Adrenal gland (tissue), 12 donors: ENCODE results near the gene HSF4. TPM values are rescaled to one million over a fixed set of nuclear protein-coding genes. Genes with fewer than 3 reads are reported as not detected.
A peak's percentile ranks its signal among the peaks of the same experiment; 100 is the strongest.

ENCODE experiments used
- DNase-seq, 7 donors: peaks; one replicate each; pipeline ENCODE4 v3.0.0-alpha.2; 2019 to 2020
- H3K27ac ChIP-seq, 5 donors: fragments of 200-600 bp; sonication (generic) in 4 of 5; 1 replicate in 3 of 5; 2 replicates in 2 of 5; pipeline versions ENCODE4 v1.5.1 to v1.8.0; 2016 to 2020; ENCODE audit warnings: mild to moderate bottlenecking in 1 of 5
- H3K27me3 ChIP-seq: fragments of 200-600 bp; 2 replicates; pipeline ENCODE4 v1.8.0; 2021
- H3K36me3 ChIP-seq, 2 donors: fragments of 200-600 bp; replicated peaks in 1 of 2; 1 replicate in 1 of 2; 2 replicates in 1 of 2; pipeline versions ENCODE4 v1.5.1 to v1.8.0; 2018 to 2022
- H3K4me1 ChIP-seq, 2 donors: fragments of 200-600 bp; replicated peaks in 1 of 2; 1 replicate in 1 of 2; 2 replicates in 1 of 2; pipeline versions ENCODE4 v1.5.1 to v1.8.0; 2018 to 2021
- H3K4me3 ChIP-seq, 4 donors: fragments of 200-600 bp; sonication (generic) in 3 of 4; one replicate each; pipeline ENCODE4 v1.5.1; 2016 to 2018
- H3K9me3 ChIP-seq, 3 donors: fragments of 200-600 bp; sonication (generic) in 1 of 3; replicated peaks in 1 of 3; 1 replicate in 2 of 3; 2 replicates in 1 of 3; pipeline versions ENCODE4 v1.5.1 to v1.8.0; 2016 to 2021
- CTCF ChIP-seq, 6 experiments: fragments of 450-650 bp in 4 of 6; fragments of 200-600 bp in 2 of 6; sonication (generic) in 1 of 6; IDR thresholded peaks; 1 replicate in 5 of 6; 2 replicates in 1 of 6; pipeline versions ENCODE4 v1.5.1 to v1.8.0; 2016 to 2021; ENCODE audit warnings: antibody characterized with exemption in 6 of 6, mild to moderate bottlenecking in 2 of 6, moderate library complexity in 1 of 6
- POLR2A ChIP-seq, 2 donors: fragments of 450-650 bp; IDR thresholded peaks; one replicate each; pipeline ENCODE4 v1.6.1; 2017; ENCODE audit warnings: antibody characterized with exemption in 2 of 2, mild to moderate bottlenecking in 2 of 2, moderate library complexity in 1 of 2
- WGBS, 4 donors: extraction: QIAGEN DNeasy Blood & Tissue Kit in 2 of 4; methylation state at CpG; one replicate each; pipeline versions ENCODE4 v1.1.5 to v1.1.7; 2013 to 2017; 5-methylcytosine and 5-hydroxymethylcytosine counted together
- intact Hi-C, 2 donors: fragments of 100-400 bp; cut with DNase I; formaldehyde crosslinking; loops; one replicate each; pipeline versions ENCODE4 v1.14.1 to v1.15.0; 2022 to 2023
- polyA plus RNA-seq, 3 donors: library from polyadenylated mRNA; stranded (reverse); fragments of 200-250 nt in 2 of 3; fragments of 350-450 nt in 1 of 3; fragmentation: Illumina TruSeq in 1 of 3; extraction: RNeasy Lipid Tissue Mini Kit (QIAGEN cat#74804) in 1 of 3; gene quantifications; one replicate each; pipeline ENCODE4 v1.2.3, GENCODE V29; 2013 to 2014
- total RNA-seq, 9 donors: library from RNA; depleted of rRNA in 4 of 9; stranded (reverse); fragments of >200 nt in 4 of 9; fragments of 120-200 nt in 1 of 9; fragmentation: NEBNext Ultra II Directional in 1 of 9; extraction: Animal tissue kit (Norgen Biotek cat#: 25700) in 1 of 9; gene quantifications; one replicate each; pipeline versions ENCODE4 v1.1.0 to v1.2.4, GENCODE V29; 2013 to 2023
- donor health status: healthy with polysubstance abuse.
- donor health status: Bipolar disorder and iron deficiency.
- donor health status: DM: yes; HTN: yes; CAD: no.
- donor health status: DM: no; HTN: no; CAD: no.
- donor health status: DM: no; HTN: no; CAD: no.
- donor health status: DM: yes; HTN: yes; CAD: no.

The HSF4 gene
- total and polyA plus RNA-seq, 12 donors = 5.9 to 700 (median 49.4) TPM

GRCh38 chr16:67173808-67174705 is 9.5 kb downstream of the HSF4 start:
- peak in 2 of 6 experiments; percentile 38 to 40 for TF ChIP-seq CTCF (IDR thresholded peaks at IDR 0.05)
- TF ChIP-seq POLR2A (IDR thresholded peaks at IDR 0.05) = peak; percentile 81 to 98
- H3K4me3 ChIP-seq = peak overlapping the region in 2 of 4 donors; percentile 4 to 46
- H3K27me3 ChIP-seq = no peaks in the 10 kb centered on the region
- H3K36me3 ChIP-seq = no peaks in the 10 kb centered on the region
- peak; percentile 90 to 97 (median 96) for DNase-seq
- peak overlapping the region; percentile 82 to 98 (median 97) for H3K27ac ChIP-seq
- 0 to 1% (median 1%) methylated on average over 13 to 71 of the region's 71 CpGs for WGBS, 4 donors
- intact Hi-C loops = no loop called here
- H3K9me3 ChIP-seq = no peaks in the 10 kb centered on the region
- peaks cover 50 to 65% of the 10 kb centered on the region in 2 donors for H3K4me1 ChIP-seq

DNA sequence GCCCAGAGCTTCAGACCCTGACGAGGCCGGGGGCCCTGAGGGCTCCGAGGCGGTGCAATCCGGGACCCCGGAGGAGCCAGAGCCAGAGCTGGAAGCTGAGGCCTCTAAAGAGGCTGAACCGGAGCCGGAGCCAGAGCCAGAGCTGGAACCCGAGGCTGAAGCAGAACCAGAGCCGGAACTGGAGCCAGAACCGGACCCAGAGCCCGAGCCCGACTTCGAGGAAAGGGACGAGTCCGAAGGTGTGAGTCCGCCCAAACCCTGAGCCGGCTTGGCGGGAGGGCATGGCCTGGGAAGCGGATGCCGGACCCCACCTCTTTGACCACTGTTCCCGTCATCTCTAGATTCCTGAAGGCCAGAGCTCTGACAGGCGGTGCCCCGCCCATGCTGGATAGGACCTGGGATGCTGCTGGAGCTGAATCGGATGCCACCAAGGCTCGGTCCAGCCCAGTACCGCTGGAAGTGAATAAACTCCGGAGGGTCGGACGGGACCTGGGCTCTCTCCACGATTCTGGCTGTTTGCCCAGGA is 10.2 kb downstream of the HSF4 start:
- H3K9me3 ChIP-seq = no peaks in the 10 kb centered on the region
- H3K36me3 ChIP-seq = no peaks in the 10 kb centered on the region
- peak in 1 of 7 donors; percentile 53 for DNase-seq
- H3K4me1 ChIP-seq = peaks cover 43 to 58% of the 10 kb centered on the region in 2 donors
- WGBS, 4 donors = 41 to 75% (median 58%) methylated on average over 8 to 31 of the region's 31 CpGs
- no peaks in the 10 kb centered on the region for H3K27me3 ChIP-seq
- intact Hi-C loops = no loop called here
- TF ChIP-seq CTCF (IDR thresholded peaks at IDR 0.05) (no peak), POLR2A (IDR thresholded peaks at IDR 0.05) (no peak)
- H3K4me3 ChIP-seq = peak overlapping the region in 2 of 4 donors; percentile 4 to 46
- H3K27ac ChIP-seq = peak overlapping the region; percentile 82 to 98 (median 97)

GRCh38 chr16:67176662-67177061 is 12.1 kb downstream of the HSF4 start:
- Histone ChIP-seq H3K27ac (no peak overlapping the region), H3K27me3 (no peaks in the 10 kb centered on the region), H3K36me3 (no peaks in the 10 kb centered on the region), H3K4me3 (no peak overlapping the region), H3K4me1 (peaks cover 37 to 52% of the 10 kb centered on the region in 2 donors), H3K9me3 (no peaks in the 10 kb centered on the region)
- peak in 1 of 7 donors; percentile 30 for DNase-seq
- TF ChIP-seq CTCF (IDR thresholded peaks at IDR 0.05) (no peak), POLR2A (IDR thresholded peaks at IDR 0.05) (no peak)
- WGBS, 4 donors = 87 to 93% (median 89%) methylated on average over 3 to 12 of the region's 12 CpGs; no CpG with 5 or more reads in 1 of the 4 donors
- intact Hi-C loops = no loop called here
